ENCODE data around the gene CASZ1.

The CASZ1 gene

GRCh38 chr1:10773851-10774614, 22.4 kb downstream of the CASZ1 start:
- no peak for DNase-seq (ENCODE audit: low read depth)

DNA sequence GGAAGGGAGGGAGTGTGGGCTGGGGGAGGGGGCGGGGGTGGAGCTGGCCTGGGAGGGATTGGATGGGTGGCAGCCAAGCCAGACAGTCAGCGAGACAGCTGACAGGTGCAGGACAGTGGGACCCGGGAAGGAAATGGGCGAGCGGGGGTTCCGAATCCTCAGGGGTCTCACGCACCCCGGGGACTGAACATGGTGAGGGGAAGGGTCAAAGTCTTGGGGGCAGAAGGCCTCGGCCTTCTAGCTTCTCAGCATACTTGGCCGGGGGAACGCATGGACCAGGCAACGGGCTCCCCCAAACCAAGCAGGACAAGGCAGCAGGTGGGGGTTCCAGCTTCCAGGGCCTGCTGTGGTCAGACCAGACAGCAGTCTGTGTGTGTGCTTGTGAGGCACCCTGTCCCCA, 23.1 kb downstream of the CASZ1 start:
- no peak for DNase-seq (ENCODE audit: low read depth)

- no peak for DNase-seq (ENCODE audit: low read depth)
Observed at GRCh38 chr1:10772711-10773110, 23.7 kb downstream of the CASZ1 start.

- no peak for DNase-seq (ENCODE audit: low read depth)
Observed at GRCh38 chr1:10771789-10772188, 24.7 kb downstream of the CASZ1 start.

GRCh38 chr1:10768552-10768951, 27.9 kb downstream of the CASZ1 start:
- no peak for DNase-seq (ENCODE audit: low read depth)

DNA sequence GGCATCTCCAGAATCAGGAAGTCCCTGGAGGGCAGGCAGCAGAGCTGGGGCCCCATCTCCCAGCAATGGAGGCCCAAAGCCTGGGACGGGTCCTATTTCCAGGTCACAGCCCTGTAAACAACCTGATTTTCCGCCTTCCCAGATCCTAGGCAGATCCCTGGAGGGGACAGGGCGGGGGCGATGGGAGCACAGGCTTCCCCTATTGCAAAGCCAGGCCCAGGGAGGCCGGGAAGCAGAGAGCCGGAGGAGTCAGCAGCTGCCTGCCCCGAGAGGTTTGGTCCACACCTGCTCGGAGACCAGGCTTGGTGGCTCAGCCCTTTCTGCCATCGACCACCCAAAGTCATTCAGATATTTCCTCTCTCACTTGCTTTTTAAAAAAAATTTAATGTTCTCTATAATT, 29.2 kb downstream of the CASZ1 start:
- no peak for DNase-seq (ENCODE audit: low read depth)

DNA sequence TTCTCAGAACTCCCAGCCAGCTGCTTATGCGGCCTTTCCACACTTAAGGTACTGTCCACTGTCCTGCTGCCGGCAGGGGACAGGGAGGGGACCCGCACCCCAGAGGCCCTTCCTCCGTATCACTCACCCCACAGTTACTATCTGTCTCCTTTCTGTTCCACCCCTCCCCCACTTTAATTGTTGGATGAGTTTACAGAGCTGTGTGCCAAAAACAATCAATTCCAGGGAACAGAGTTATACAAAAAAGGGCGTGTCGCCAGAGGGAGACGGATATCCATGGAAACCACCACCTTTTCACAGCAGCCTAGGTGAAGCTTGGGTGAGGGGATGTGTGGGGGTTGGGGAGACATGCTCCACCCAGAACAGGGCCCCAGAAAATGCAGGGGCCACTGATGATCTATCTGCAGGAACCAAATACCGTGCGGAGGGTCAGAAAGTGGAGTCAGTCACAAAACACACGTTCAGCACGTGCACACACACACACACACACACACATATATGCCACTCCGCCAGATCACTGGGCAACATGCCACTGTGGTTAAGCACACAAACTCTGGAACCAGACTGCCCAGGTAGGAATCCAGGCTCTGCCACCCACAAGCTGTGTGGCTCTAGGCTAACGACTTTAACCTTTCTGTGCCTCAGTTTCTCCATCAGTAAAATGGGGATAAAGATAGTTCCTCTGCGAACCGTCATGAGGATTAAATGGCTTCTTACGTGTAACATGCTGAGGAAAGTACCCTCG, 30.5 kb downstream of the CASZ1 start:
- no peak for DNase-seq (ENCODE audit: low read depth)

DNA sequence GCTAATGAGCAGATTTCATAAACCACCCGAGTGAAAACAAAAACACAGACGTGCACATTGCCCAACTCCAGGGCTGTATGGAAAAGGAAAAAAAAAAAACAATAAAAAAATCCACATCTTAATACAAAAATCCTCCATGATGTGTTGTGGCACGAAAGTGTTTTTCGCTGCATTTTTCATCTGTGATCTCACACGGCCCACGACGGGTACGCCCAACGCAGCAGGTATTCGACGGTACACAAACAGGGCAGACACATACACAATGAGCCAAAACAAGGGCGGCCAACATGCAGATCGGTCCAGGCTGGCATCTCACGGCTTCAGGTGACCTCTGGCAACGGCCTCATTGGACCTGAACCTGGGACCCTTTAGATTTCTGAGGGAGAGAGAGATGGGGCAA, 31.1 kb downstream of the CASZ1 start:
- no peak for DNase-seq (ENCODE audit: low read depth)

DNA sequence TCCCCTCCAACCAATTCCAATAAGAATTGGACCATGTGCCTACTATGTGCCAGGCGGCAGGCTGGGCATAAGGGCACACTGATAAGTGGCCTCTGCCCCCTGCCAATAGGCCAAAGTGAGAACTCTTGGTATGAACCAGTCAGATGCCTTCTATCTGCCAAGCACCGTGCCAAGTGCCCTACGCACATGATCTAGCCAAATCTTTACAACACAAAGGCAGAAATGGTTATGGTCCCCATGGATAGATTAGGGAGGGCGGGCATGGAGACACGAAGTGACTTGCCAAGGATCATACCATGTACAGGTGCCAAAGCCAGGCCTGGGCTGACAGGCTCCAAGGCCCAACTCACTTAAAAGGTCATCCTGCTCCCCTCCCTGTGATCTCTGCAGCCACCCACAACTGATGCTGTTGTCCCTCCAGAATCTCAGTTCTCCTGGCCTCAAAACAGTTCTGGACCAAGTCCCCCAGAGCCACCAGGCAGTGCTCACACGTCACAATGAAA, 32.1 kb downstream of the CASZ1 start:
- no peak for DNase-seq (ENCODE audit: low read depth)

- DNase-seq (ENCODE audit: low read depth): no peak
Observed at GRCh38 chr1:10762875-10763274, 33.6 kb downstream of the CASZ1 start.

DNA sequence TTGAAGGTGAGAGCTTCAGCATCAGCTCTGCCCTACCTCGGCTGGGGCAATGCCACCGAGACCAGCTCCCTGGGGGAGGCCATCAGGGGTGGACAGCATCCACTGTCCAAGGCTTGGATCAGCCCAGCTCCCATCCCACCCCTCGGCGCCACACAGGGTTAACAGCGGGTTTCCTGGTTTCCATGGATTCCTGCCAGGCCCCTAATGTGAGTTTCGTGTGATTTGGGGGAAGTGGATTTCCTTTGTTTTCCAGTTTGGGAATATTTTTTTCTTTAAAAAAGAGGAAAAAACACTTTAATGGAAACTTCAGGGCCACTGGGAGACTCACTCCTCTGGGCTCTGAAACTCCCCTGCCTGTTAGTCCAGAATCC, 34.3 kb downstream of the CASZ1 start:
- DNase-seq (ENCODE audit: low read depth): no peak

DNA sequence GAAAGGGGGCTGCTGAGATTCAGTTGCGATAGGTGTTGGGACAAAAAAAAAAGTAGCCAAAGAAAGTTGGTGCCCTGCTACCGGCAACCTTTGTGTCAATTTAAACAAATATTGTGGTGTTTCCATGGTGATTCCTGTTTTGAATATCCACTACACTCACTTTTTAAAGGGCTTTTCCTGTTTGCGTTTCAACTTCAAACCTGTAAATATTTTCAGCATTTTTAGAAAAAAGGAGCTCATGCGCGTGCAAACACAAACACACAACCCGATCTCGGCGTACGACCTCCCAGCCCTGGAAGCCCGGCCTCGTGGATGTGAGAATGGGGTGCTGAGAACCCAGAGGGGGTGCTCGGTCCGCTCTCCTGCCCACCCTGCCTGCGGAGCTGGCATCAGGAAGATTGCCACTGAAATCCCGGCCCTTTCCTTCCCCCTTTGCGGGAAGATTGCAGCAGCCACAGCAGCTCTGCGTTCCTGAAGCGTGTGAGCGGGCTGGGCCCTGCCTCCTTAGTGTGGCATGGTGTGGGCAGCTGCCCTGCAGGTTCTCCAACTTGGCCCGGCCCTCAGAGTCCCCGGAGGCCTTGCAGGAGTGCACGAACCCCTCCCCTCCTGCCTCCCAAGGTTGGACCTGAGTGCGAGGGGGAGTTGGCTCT, 34.8 kb downstream of the CASZ1 start:
- no peak for DNase-seq (ENCODE audit: low read depth)

DNA sequence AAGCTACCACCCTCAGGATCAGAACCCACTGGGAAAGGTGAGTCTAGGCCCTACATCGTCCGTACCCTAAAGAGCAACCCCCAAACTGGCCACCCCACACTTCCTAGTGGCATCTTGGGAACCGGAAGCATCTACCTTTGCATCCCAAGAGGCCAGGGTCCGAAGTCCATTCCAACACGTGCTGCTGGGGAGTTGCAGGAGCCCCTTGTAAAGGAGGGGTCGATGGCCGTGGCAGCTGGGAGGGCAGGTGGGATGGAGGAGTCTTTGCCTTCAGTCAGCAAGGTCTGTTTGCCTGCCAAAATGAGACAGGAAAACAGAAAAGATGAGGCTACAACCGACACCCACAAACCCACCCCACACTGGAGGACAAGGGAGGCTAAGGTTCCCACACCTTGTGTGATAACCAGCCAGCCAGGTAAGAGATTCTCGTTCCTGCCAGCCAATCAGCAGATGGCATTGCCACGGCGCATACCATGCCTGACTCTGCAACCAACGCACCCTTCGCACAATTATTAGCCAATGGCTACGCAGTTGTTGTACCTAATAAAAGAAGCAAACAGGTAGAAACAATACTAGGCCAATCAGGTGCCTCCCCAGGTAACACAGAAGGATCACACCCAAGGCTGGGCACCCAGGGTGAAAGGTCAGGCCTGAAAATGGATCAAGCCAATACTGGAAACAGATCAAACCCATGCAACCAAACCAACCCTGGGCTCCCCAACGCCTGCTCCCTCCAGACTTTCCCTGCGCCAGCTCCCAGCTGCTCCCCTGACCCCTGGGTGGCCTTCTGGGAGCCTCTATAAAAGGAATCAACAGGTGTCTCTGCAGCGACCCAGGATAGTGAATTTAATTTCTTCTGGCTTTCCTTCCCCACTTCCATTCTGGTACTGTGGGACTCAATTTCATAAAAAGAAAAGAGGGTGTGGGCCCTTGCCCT, 35.6 kb downstream of the CASZ1 start:
- no peak for DNase-seq (ENCODE audit: low read depth)

DNA sequence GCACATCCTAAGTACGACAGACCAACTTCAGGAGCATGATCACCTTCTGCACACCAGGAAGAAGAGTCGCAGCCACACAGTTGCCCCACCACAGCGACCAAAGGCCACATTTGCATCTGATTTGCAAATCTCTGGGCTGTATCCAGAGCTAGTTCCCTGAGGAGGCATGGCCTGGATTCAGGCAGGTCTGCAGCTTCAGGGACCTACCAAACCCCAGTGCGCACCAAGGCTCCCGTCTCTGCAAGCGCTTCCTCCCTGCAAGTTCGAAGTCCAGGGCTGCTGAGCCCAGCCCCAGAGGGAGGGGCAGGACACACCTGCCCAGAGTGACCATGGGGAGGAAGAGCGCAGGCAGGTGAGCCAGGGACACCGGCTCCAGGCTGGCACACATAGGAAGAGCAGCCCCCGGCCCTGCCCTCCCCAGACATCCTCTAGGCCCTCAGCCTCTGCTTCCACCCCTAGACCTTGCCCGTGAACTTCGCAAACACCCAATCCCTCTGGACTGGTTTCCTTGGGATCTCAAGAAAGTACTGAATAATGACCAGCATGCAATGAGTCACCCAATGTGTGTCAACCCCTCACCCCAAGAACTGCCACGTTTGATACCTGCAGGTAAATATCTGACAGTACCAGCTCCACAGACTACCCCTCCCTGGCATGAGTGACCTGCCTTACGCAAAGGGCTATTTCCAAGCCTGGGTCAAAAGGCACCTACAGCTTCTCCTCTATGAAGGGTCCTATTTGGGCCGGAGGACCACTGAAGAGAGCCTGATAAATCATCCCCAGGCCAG, 36.8 kb downstream of the CASZ1 start:
- DNase-seq (ENCODE audit: low read depth): no peak

- DNase-seq (ENCODE audit: low read depth): no peak
Observed at GRCh38 chr1:10756842-10757241, 39.6 kb downstream of the CASZ1 start.

- DNase-seq (ENCODE audit: low read depth): peak; percentile 10
Observed at GRCh38 chr1:10755970-10756521, 40.4 kb downstream of the CASZ1 start.

- no peak for DNase-seq (ENCODE audit: low read depth)
Observed at GRCh38 chr1:10754568-10755329, 41.7 kb downstream of the CASZ1 start.

GRCh38 chr1:10753299-10753698, 43.1 kb downstream of the CASZ1 start:
- DNase-seq (ENCODE audit: low read depth): no peak

DNA sequence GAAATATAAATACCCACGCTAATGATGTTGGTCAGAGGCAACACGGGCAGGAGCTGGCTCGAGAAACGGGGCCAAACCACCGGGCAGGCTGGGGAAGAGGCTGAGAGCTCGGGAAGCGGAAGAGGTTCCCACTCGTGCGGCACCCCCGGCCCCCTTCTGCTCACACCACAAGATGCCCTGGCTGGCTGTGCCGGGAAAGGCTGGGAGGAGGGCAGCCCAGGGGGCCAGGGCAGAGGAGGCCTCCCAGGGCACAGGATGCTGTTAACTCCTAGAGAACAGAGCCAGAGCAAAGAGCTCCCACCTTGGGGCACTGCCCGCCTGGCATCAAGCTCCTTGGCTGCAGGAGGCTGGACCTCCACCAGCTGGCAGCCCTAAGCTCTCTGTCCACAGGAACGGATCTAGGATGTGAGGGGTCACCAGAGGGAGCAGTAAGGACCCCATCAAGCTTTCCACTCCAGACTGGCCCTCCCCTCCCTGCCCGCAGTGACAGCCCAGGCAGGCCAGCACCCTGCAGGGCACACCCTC, 44.8 kb downstream of the CASZ1 start:
- no peak for DNase-seq (ENCODE audit: low read depth)

GRCh38 chr1:10751160-10751559, 45.3 kb downstream of the CASZ1 start:
- DNase-seq (ENCODE audit: low read depth): no peak

Data from stimulated activated CD8-positive, alpha-beta memory T cell treated with anti-CD3 and anti-CD28 coated beads, Interleukin-12 subunit alpha, Interleukin-12 subunit beta, amount 100 ng/mL, for 4 hours (primary cell).